PFSK-1 (cell line): ENCODE measurements around the gene PRR9.

Experiments used
- FOXP2 ChIP-seq: optimal IDR thresholded peaks from 2 replicates; pipeline ENCODE3; 2011; ENCODE audit warnings: borderline replicate concordance, control low read depth, inconsistent platforms; ENCODE audit not compliant: insufficient read depth; ENCODE audit errors: extremely low read length, extremely low read depth
- POLR2AphosphoS5 ChIP-seq: IDR thresholded peaks from 2 replicates; pipeline ENCODE4 v1.6.1; 2012; ENCODE audit warnings: low read depth, mild to moderate bottlenecking, control low read depth, low read length, moderate library complexity
- SIN3A ChIP-seq: IDR thresholded peaks from 2 replicates; pipeline ENCODE4 v1.6.1; 2012; ENCODE audit warnings: mild to moderate bottlenecking, low read length, moderate library complexity, borderline replicate concordance; ENCODE audit not compliant: insufficient read depth
- TAF1 ChIP-seq: IDR thresholded peaks from 2 replicates; pipeline ENCODE4 v1.6.1; 2012; ENCODE audit warnings: low read length, control low read depth, borderline replicate concordance; ENCODE audit not compliant: insufficient read depth
- TF ChIP-seq, protein P1 (sequence below), 2 experiments: IDR thresholded peaks; 2 replicates each; pipeline versions ENCODE4 v1.6.1 to v1.8.0; 2011 to 2012; ENCODE audit warnings: low read depth in 2 of 2, low read length in 2 of 2, control low read depth in 1 of 2, inconsistent platforms in 1 of 2, mild to moderate bottlenecking in 1 of 2, moderate library complexity in 1 of 2; ENCODE audit not compliant: insufficient read depth in 1 of 2

DNA sequence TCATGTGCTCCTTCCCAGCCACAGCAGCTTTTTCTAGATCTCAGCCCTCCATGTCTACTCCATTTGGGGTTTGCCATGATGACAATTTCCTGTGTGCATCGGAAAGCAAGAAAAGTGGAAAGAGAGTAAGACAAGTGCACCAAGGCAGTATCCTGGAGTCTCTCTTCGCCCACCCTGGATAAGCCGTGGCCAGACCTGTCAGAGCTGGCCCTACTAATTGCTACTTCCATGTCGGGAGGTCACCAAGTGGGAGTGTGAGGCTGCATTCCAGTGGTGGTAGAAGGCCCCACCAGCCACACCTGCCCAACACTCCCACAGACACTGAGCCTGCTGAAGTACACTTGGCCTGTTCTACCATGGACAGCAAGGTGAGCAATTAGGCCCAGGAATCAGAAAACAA, 28.1 kb downstream of the PRR9 start:
- no peak for TF ChIP-seq POLR2AphosphoS5
- TF ChIP-seq SIN3A: no peak
- TF ChIP-seq, protein P1, sequence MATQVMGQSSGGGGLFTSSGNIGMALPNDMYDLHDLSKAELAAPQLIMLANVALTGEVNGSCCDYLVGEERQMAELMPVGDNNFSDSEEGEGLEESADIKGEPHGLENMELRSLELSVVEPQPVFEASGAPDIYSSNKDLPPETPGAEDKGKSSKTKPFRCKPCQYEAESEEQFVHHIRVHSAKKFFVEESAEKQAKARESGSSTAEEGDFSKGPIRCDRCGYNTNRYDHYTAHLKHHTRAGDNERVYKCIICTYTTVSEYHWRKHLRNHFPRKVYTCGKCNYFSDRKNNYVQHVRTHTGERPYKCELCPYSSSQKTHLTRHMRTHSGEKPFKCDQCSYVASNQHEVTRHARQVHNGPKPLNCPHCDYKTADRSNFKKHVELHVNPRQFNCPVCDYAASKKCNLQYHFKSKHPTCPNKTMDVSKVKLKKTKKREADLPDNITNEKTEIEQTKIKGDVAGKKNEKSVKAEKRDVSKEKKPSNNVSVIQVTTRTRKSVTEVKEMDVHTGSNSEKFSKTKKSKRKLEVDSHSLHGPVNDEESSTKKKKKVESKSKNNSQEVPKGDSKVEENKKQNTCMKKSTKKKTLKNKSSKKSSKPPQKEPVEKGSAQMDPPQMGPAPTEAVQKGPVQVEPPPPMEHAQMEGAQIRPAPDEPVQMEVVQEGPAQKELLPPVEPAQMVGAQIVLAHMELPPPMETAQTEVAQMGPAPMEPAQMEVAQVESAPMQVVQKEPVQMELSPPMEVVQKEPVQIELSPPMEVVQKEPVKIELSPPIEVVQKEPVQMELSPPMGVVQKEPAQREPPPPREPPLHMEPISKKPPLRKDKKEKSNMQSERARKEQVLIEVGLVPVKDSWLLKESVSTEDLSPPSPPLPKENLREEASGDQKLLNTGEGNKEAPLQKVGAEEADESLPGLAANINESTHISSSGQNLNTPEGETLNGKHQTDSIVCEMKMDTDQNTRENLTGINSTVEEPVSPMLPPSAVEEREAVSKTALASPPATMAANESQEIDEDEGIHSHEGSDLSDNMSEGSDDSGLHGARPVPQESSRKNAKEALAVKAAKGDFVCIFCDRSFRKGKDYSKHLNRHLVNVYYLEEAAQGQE (IDR thresholded peaks at IDR 0.05; ENCODE audit: insufficient read depth in 1 of 2, low read depth in 2 of 2, low read length in 2 of 2): no peak
- no peak for TF ChIP-seq TAF1
- no peak for TF ChIP-seq FOXP2
